Globus pallidus (tissue), 1 donor: ENCODE measurements around the gene IL9R.
"Not testable (repeated sequence)": the region's sequence is repeated elsewhere in the genome, so short reads cannot be mapped to it uniquely, and the experiment has no call there.

Experiments
- DNase-seq: peaks from one replicate; pipeline ENCODE4 v3.0.0-alpha.2; 2015; ENCODE audit warnings: low spot score

The IL9R gene

GRCh38 chrX:156030474-156030873 is 33.0 kb downstream of the IL9R start:
- not testable (repeated sequence) for DNase-seq
